ENCODE data around the gene GPX4. TPM values are rescaled to one million over a fixed set of nuclear protein-coding genes. Genes with fewer than 3 reads are reported as not detected.

The GPX4 gene
- polyA plus RNA-seq, 1 donor from 2014 or later: 713 TPM

DNA sequence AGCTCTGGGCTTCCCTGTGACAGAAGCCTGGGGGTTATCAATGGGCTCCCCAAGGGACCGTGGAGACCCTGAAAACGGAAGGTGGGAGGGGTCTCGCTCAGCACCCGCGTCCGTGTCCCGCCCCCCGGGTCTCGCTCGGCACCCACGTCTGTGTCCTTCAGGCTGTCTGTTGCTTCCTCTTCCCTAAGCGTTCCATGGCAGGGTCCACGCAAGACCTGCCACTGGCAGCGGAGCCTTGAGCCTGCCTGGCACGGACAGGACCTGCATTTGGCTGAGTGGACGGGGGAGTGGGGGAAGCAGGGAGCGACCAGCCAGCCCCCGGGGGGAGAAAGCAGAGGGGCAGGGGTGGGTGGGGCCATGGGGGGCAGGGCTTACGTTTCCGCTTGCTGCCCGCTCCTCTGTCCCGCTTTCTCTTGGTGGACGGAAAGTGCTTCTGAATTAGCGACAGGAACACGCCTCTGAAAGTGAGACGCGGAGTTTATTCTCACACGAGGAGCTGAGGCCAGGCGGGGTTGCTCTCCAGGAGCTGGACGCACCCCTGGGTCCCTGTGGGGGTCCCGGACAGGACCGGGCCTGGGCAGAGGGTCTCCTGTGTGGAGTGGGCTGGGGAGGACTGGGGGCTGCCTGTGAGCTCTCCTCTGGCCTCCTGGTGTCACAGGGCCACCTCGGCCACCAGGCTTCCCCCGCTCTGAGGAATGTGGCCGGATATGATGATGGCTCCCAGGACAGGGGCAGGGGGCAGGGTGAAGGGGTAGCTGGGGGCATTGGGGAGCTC lies 12.0 kb downstream of the GPX4 start:
- Histone ChIP-seq H3K79me2 (replicated peaks; ENCODE audit: insufficient read depth, low read length) (no peaks in the 10 kb centered on the region), H3K9ac (ENCODE audit: low read length) (no peak overlapping the region), H3K27ac (ENCODE audit: low read length) (no peak overlapping the region), H3K27me3 (ENCODE audit: insufficient read depth, low read depth, low read length) (no peaks in the 10 kb centered on the region), H3K36me3 (ENCODE audit: insufficient read depth, low read length) (no peaks in the 10 kb centered on the region), H2AFZ (ENCODE audit: low read depth, low read length) (no peak overlapping the region), H3K4me3 (ENCODE audit: low read length) (no peak overlapping the region), H3K9me2 (ENCODE audit: insufficient read depth, low read length) (no peaks in the 10 kb centered on the region), H4K20me1 (ENCODE audit: insufficient read depth) (no peaks in the 10 kb centered on the region), H3K9me3 (ENCODE audit: low read length) (no peaks in the 10 kb centered on the region), H3K4me2 (ENCODE audit: low read length) (no peak overlapping the region), H3F3A (ENCODE audit: insufficient read depth, low read length, poor library complexity, severe bottlenecking) (no peaks in the 10 kb centered on the region)
- TF ChIP-seq RAD21 (conservative IDR thresholded peaks at IDR 0.05): no peak

- Histone ChIP-seq H3K9me2 (ENCODE audit: insufficient read depth, low read length) (no peaks in the 10 kb centered on the region), H4K20me1 (ENCODE audit: insufficient read depth) (no peaks in the 10 kb centered on the region), H3K4me3 (ENCODE audit: low read length) (no peak overlapping the region), H2AFZ (ENCODE audit: low read depth, low read length) (no peak overlapping the region), H3K36me3 (ENCODE audit: insufficient read depth, low read length) (no peaks in the 10 kb centered on the region), H3K9ac (ENCODE audit: low read length) (no peak overlapping the region), H3K9me3 (ENCODE audit: low read length) (no peaks in the 10 kb centered on the region), H3K27me3 (ENCODE audit: insufficient read depth, low read depth, low read length) (no peaks in the 10 kb centered on the region), H3K4me2 (ENCODE audit: low read length) (no peak overlapping the region), H3K27ac (ENCODE audit: low read length) (no peak overlapping the region), H3F3A (ENCODE audit: insufficient read depth, low read length, poor library complexity, severe bottlenecking) (no peaks in the 10 kb centered on the region), H3K79me2 (replicated peaks; ENCODE audit: insufficient read depth, low read length) (no peaks in the 10 kb centered on the region)
- TF ChIP-seq SMC3 (conservative IDR thresholded peaks at IDR 0.05; ENCODE audit: poor library complexity) (no peak), POLR2AphosphoS5 (IDR thresholded peaks at IDR 0.05) (no peak), EP300 (conservative IDR thresholded peaks at IDR 0.05; ENCODE audit: poor library complexity, severe bottlenecking) (no peak), TAF1 (IDR thresholded peaks at IDR 0.05; ENCODE audit: low read depth) (no peak), RAD21 (conservative IDR thresholded peaks at IDR 0.05) (no peak), EZH2 (IDR thresholded peaks at IDR 0.05; ENCODE audit: borderline replicate concordance, insufficient read depth, low read length, poor library complexity, severe bottlenecking) (no peak), MXI1 (conservative IDR thresholded peaks at IDR 0.05; ENCODE audit: poor library complexity, severe bottlenecking) (no peak)
- TF ChIP-seq, protein P1, sequence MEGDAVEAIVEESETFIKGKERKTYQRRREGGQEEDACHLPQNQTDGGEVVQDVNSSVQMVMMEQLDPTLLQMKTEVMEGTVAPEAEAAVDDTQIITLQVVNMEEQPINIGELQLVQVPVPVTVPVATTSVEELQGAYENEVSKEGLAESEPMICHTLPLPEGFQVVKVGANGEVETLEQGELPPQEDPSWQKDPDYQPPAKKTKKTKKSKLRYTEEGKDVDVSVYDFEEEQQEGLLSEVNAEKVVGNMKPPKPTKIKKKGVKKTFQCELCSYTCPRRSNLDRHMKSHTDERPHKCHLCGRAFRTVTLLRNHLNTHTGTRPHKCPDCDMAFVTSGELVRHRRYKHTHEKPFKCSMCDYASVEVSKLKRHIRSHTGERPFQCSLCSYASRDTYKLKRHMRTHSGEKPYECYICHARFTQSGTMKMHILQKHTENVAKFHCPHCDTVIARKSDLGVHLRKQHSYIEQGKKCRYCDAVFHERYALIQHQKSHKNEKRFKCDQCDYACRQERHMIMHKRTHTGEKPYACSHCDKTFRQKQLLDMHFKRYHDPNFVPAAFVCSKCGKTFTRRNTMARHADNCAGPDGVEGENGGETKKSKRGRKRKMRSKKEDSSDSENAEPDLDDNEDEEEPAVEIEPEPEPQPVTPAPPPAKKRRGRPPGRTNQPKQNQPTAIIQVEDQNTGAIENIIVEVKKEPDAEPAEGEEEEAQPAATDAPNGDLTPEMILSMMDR (IDR thresholded peaks at IDR 0.05; ENCODE audit: poor library complexity, severe bottlenecking): no peak
- TF ChIP-seq, protein P2, sequence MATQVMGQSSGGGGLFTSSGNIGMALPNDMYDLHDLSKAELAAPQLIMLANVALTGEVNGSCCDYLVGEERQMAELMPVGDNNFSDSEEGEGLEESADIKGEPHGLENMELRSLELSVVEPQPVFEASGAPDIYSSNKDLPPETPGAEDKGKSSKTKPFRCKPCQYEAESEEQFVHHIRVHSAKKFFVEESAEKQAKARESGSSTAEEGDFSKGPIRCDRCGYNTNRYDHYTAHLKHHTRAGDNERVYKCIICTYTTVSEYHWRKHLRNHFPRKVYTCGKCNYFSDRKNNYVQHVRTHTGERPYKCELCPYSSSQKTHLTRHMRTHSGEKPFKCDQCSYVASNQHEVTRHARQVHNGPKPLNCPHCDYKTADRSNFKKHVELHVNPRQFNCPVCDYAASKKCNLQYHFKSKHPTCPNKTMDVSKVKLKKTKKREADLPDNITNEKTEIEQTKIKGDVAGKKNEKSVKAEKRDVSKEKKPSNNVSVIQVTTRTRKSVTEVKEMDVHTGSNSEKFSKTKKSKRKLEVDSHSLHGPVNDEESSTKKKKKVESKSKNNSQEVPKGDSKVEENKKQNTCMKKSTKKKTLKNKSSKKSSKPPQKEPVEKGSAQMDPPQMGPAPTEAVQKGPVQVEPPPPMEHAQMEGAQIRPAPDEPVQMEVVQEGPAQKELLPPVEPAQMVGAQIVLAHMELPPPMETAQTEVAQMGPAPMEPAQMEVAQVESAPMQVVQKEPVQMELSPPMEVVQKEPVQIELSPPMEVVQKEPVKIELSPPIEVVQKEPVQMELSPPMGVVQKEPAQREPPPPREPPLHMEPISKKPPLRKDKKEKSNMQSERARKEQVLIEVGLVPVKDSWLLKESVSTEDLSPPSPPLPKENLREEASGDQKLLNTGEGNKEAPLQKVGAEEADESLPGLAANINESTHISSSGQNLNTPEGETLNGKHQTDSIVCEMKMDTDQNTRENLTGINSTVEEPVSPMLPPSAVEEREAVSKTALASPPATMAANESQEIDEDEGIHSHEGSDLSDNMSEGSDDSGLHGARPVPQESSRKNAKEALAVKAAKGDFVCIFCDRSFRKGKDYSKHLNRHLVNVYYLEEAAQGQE (IDR thresholded peaks at IDR 0.05; ENCODE audit: borderline replicate concordance): no peak
Measured at GRCh38 chr19:1116726-1117581, 13.2 kb downstream of the GPX4 start.
